Measurements from ENCODE around the gene PKM.

GRCh38 chr15:72249142-72249810, 18.3 kb upstream of the PKM start:
- TF ChIP-seq CTCF (IDR thresholded peaks at IDR 0.05; ENCODE audit: insufficient read depth, low read length) (no peak), POLR2AphosphoS5 (IDR thresholded peaks at IDR 0.05; ENCODE audit: low read depth) (no peak), REST (IDR thresholded peaks at IDR 0.05; ENCODE audit: insufficient replicate concordance, low read depth) (no peak), SPI1 (IDR thresholded peaks at IDR 0.05; ENCODE audit: borderline replicate concordance, low read depth) (no peak; the same call in 1 of the 2 replicates)
